ES-I3 (cell line): ENCODE data around the gene SLC39A10.
"Not testable (repeated sequence)": the region's sequence is repeated elsewhere in the genome, so short reads cannot be mapped to it uniquely, and the experiment has no call there.

Experiments used
- H3K36me3 ChIP-seq: 2 replicates; pipeline ENCODE4 v1.6.1; 2013; ENCODE audit warnings: mild to moderate bottlenecking, low read length, control low read depth, moderate library complexity; ENCODE audit not compliant: insufficient read depth
- H3K4me1 ChIP-seq: 2 replicates; pipeline ENCODE4 v1.6.1; 2013; ENCODE audit warnings: mild to moderate bottlenecking, control low read depth, low read length; ENCODE audit not compliant: insufficient read depth
- H3K9ac ChIP-seq: 2 replicates; pipeline ENCODE4 v1.6.1; 2013; ENCODE audit warnings: low read depth, mild to moderate bottlenecking, low read length, moderate library complexity
- H3K9me3 ChIP-seq: 2 replicates; pipeline ENCODE4 v1.6.1; 2013; ENCODE audit warnings: mild to moderate bottlenecking, low read length, moderate library complexity; ENCODE audit not compliant: control insufficient read depth, insufficient read depth

Gene SLC39A10

DNA sequence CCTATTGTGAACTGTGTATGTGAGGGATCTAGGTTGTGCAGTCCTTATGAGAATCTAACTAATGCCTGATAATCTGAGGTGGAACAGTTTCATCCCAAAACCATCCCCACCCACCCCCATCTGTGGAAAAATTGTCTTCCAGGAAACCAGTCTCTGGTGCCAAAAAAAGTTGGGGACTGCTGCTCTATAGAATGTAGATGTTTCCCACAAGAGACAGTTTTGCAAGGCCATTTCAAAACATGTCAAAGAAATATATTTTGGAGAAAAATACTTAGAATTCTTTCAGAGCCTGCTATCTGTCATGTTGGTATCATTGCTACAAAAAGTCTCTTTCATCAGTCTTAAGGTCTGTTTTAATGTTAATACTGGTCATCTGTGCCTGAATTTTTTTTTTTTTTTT is 4.1 kb upstream of the SLC39A10 start:
- Histone ChIP-seq H3K9me3 (no peaks in the 10 kb centered on the region), H3K4me1 (peaks cover 7% of the 10 kb centered on the region), H3K9ac (no peak overlapping the region), H3K36me3 (no peaks in the 10 kb centered on the region)

- peaks cover 7% of the 10 kb centered on the region for H3K4me1 ChIP-seq
- no peaks in the 10 kb centered on the region for H3K36me3 ChIP-seq
- H3K9me3 ChIP-seq = no peaks in the 10 kb centered on the region
- H3K9ac ChIP-seq = peak overlapping the region; percentile 97; the same call in 1 of the 2 replicates
These were observed 716 bp upstream of the SLC39A10 start for GRCh38 chr2:195656161-195656858.

GRCh38 chr2:195657634-195658540 is 861 bp downstream of the SLC39A10 start:
- H3K9ac ChIP-seq = peak overlapping the region; percentile 97

GRCh38 chr2:195658541-195658890 is 1.5 kb downstream of the SLC39A10 start:
- peak overlapping the region; percentile 97 for H3K9ac ChIP-seq
- H3K9me3 ChIP-seq = no peaks in the 10 kb centered on the region
- peaks cover 7% of the 10 kb centered on the region for H3K4me1 ChIP-seq
- H3K36me3 ChIP-seq = no peaks in the 10 kb centered on the region

More at GRCh38 chr2:195657634-195658540, 861 bp downstream of the SLC39A10 start:
- peaks cover 7% of the 10 kb centered on the region for H3K4me1 ChIP-seq
- no peaks in the 10 kb centered on the region for H3K9me3 ChIP-seq
- no peaks in the 10 kb centered on the region for H3K36me3 ChIP-seq

GRCh38 chr2:195659114-195659513 is 2.1 kb downstream of the SLC39A10 start:
- Histone ChIP-seq H3K36me3 (no peaks in the 10 kb centered on the region), H3K9ac (no peak overlapping the region), H3K9me3 (no peaks in the 10 kb centered on the region), H3K4me1 (peaks cover 7% of the 10 kb centered on the region)

GRCh38 chr2:195659982-195660890 is 3.2 kb downstream of the SLC39A10 start:
- Histone ChIP-seq H3K36me3 (no peaks in the 10 kb centered on the region), H3K9me3 (no peaks in the 10 kb centered on the region), H3K9ac (no peak overlapping the region), H3K4me1 (peaks cover 7% of the 10 kb centered on the region)

- H3K9ac ChIP-seq = no peak overlapping the region
- no peaks in the 10 kb centered on the region for H3K4me1 ChIP-seq
- no peaks in the 10 kb centered on the region for H3K36me3 ChIP-seq
- no peaks in the 10 kb centered on the region for H3K9me3 ChIP-seq
These were observed 5.1 kb downstream of the SLC39A10 start for GRCh38 chr2:195662138-195662537.

DNA sequence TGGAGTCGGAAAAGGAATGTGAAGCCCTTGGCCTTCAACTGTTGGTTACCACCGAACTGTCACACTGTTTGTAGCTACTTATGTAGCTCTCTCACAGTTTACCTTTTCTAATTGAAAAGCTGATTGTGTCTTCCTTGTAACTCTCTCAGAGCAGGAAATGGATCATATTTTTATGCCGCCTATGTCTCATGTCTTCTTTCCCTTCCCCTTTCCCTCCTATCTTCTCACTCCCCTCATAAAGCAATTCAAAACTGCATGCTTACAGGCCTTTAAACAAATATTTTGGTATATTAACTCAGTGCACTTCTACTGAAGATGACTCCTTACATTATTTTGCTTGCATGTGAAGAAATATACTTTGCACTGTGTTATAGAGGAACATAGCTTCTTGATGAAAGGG is 6.0 kb downstream of the SLC39A10 start:
- H3K4me1 ChIP-seq = no peaks in the 10 kb centered on the region
- H3K9me3 ChIP-seq = no peaks in the 10 kb centered on the region
- H3K36me3 ChIP-seq = no peaks in the 10 kb centered on the region
- no peak overlapping the region for H3K9ac ChIP-seq

- Histone ChIP-seq H3K9ac (no peak overlapping the region), H3K9me3 (no peaks in the 10 kb centered on the region), H3K4me1 (no peaks in the 10 kb centered on the region), H3K36me3 (no peaks in the 10 kb centered on the region)
These were observed 7.5 kb downstream of the SLC39A10 start for GRCh38 chr2:195664528-195664927.

- H3K4me1 ChIP-seq, H3K9ac ChIP-seq, H3K9me3 ChIP-seq: not testable (repeated sequence)
These were observed 8.1 kb downstream of the SLC39A10 start for GRCh38 chr2:195665153-195665552.

DNA sequence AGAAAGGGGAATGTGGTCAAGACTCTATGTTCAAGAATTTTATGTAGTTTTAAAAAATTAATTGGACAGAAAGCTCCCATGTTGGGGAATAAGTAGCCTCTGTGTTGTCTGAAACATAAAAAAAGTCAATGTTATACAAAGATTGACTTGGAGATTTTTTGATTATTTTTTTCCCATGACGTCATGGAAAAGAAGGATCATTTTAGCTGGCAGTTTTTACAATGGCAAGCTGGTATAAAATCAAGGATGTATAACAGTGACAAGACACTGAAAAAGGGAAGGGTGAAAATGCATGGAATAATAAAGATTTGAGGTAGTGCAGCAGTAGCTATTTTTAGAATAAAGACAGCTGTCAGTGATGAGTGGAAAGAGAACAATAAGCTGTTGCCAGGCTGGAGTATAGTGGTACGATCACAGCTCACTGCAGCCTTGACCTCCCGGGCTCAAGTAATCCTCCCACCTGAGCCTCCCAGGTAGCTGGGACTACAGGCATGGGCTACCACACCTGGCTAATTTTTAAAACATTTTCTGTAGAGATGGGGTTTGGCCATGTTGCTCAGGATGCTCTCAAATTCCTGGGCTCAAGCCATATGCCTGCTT is 9.2 kb downstream of the SLC39A10 start:
- Histone ChIP-seq H3K36me3 (no peaks in the 10 kb centered on the region), H3K9me3 (no peaks in the 10 kb centered on the region), H3K4me1 (no peaks in the 10 kb centered on the region), H3K9ac (no peak overlapping the region)

More at GRCh38 chr2:195665153-195665552, 8.1 kb downstream of the SLC39A10 start:
- not testable (repeated sequence) for H3K36me3 ChIP-seq

DNA sequence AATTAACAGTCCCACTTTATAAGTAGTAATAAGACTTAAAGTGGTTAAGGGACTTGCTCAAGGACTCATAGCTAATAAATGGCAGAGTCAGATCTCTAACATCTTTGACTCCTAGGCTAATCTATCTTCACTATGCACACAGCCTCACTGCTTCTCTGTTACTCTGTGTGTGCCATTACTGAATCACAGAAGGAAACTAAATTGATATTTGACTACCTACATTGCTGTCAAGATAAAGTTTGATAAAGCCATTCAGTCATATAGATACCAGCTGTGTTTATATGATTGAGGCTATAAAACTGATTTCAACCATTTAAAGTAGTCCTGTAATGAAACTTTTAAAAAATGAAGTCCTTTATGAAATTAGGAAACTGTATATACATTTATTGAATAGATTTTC is 10.9 kb downstream of the SLC39A10 start:
- Histone ChIP-seq H3K36me3 (no peaks in the 10 kb centered on the region), H3K4me1 (no peaks in the 10 kb centered on the region), H3K9me3 (no peaks in the 10 kb centered on the region), H3K9ac (no peak overlapping the region)

GRCh38 chr2:195670191-195670590 is 13.2 kb downstream of the SLC39A10 start:
- no peaks in the 10 kb centered on the region for H3K9me3 ChIP-seq
- H3K9ac ChIP-seq = no peak overlapping the region
- no peaks in the 10 kb centered on the region for H3K4me1 ChIP-seq
- H3K36me3 ChIP-seq = no peaks in the 10 kb centered on the region

DNA sequence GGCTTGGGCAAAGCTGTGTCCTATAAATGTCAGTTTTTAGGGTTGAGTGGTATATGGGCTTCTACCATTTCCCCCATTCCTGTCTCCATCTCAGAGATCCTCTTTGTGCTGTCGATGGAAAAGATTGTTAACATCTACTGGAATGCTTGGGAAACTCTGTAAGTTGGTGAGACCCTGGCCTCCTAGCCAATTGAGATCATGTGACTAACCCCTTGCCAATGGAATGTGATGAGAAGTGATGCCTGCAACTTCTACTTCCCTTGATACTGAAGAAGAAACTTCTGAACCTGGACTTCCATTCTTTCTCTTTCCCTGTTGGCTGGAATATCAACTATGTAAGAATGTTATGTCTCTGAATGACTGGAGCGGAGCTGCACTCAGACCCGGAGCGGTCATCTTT is 14.5 kb downstream of the SLC39A10 start:
- H3K9ac ChIP-seq = no peak overlapping the region
- H3K36me3 ChIP-seq = no peaks in the 10 kb centered on the region
- no peaks in the 10 kb centered on the region for H3K9me3 ChIP-seq
- no peaks in the 10 kb centered on the region for H3K4me1 ChIP-seq
